B cell (primary cell): Measurements from ENCODE around the gene TRMT10B. TPM values are rescaled to one million over a fixed set of nuclear protein-coding genes. Genes with fewer than 3 reads are reported as not detected.

Experiments
- ATAC-seq: fragments of 200-7000 bp; cut with Tn5 transposase; one replicate; pipeline ENCODE4 v1.10.0; 2021; ENCODE audit warnings: low read depth, mild to moderate bottlenecking, moderate number of reproducible peaks, moderate library complexity
- CTCF ChIA-PET: fragments of 350-600 bp; sonication (Branson Sonifier 250); formaldehyde crosslinking; loops from one replicate; lab custom pipeline; 2021; ENCODE audit warnings: antibody characterized with exemption, inconsistent platforms; lab: Charles Lee
- POLR2A ChIA-PET: fragments of 350-600 bp; sonication (Branson Sonifier 250); formaldehyde crosslinking; loops from one replicate; lab custom pipeline; 2021; ENCODE audit warnings: antibody characterized with exemption; lab: Charles Lee
- DNase-seq: peaks from one replicate; pipeline ENCODE4 v3.0.0; 2013
- H2AFZ ChIP-seq: 2 replicates; pipeline ENCODE4 v1.6.1; 2012; ENCODE audit warnings: mild to moderate bottlenecking, low read depth, low read length; ENCODE audit not compliant: insufficient read depth, poor library complexity, severe bottlenecking
- H3K27ac ChIP-seq, 2 donors: 1 replicate in 1 of 2; 2 replicates in 1 of 2; pipeline ENCODE4 v1.5.1; 2012 to 2013; ENCODE audit warnings: low read length in 2 of 2, mild to moderate bottlenecking in 2 of 2, moderate library complexity in 1 of 2
- H3K27me3 ChIP-seq, 4 experiments: fragments of 200-600 bp in 1 of 4; sonication (generic) in 1 of 4; replicated peaks in 1 of 4; 1 replicate in 2 of 4; 2 replicates in 2 of 4; pipeline versions ENCODE4 v1.6.1 to v1.7.0; 2013 to 2016; ENCODE audit warnings: low read length in 3 of 4, mild to moderate bottlenecking in 2 of 4, mixed read lengths in 1 of 4, moderate library complexity in 1 of 4; ENCODE audit not compliant: insufficient read depth in 4 of 4, control insufficient read depth in 3 of 4; ENCODE audit errors: control extremely low read depth in 1 of 4
- H3K36me3 ChIP-seq, 2 experiments: replicated peaks in 1 of 2; 1 replicate in 1 of 2; 2 replicates in 1 of 2; pipeline versions ENCODE4 v1.6.1 to v1.7.1; 2013; ENCODE audit warnings: low read length in 1 of 2; ENCODE audit not compliant: insufficient read depth in 2 of 2, control insufficient read depth in 1 of 2; ENCODE audit errors: control extremely low read depth in 1 of 2, extremely low read depth in 1 of 2
- H3K4me1 ChIP-seq, 2 donors: fragments of 200-600 bp in 1 of 2; sonication (generic) in 1 of 2; 1 replicate in 1 of 2; 2 replicates in 1 of 2; pipeline versions ENCODE4 v1.5.1 to v1.6.1; 2013 to 2017; ENCODE audit warnings: low read length in 2 of 2; ENCODE audit not compliant: control insufficient read depth in 2 of 2, insufficient read depth in 2 of 2
- H3K4me2 ChIP-seq: replicated peaks from 2 replicates; pipeline ENCODE3; 2012; ENCODE audit warnings: mild to moderate bottlenecking, low read depth, low read length; ENCODE audit not compliant: poor library complexity, severe bottlenecking
- H3K4me3 ChIP-seq, 5 experiments: fragments of 200-600 bp in 1 of 5; sonication (generic) in 1 of 5; 1 replicate in 3 of 5; 2 replicates in 2 of 5; pipeline versions ENCODE4 v1.5.1 to v1.7.0; 2011 to 2016; ENCODE audit warnings: low read length in 4 of 5, mild to moderate bottlenecking in 4 of 5, low read depth in 2 of 5, control low read depth in 1 of 5, moderate library complexity in 1 of 5; ENCODE audit not compliant: insufficient read depth in 1 of 5; ENCODE audit errors: control extremely low read depth in 1 of 5, extremely low read depth in 1 of 5
- H3K79me2 ChIP-seq: fragments of 200-600 bp; sonication (generic); one replicate; pipeline ENCODE4 v1.6.0; 2016; ENCODE audit warnings: low read length; ENCODE audit not compliant: control insufficient read depth, insufficient read depth
- H3K9ac ChIP-seq: fragments of 200-600 bp; sonication (generic); 2 replicates; pipeline ENCODE4 v1.6.1; 2017; ENCODE audit warnings: mild to moderate bottlenecking, low read length, moderate library complexity
- H3K9me3 ChIP-seq, 3 donors: one replicate each; pipeline versions ENCODE4 v1.6.1 to v1.7.1; 2013; ENCODE audit warnings: low read length in 2 of 3; ENCODE audit not compliant: control insufficient read depth in 2 of 3, insufficient read depth in 1 of 3; ENCODE audit errors: control extremely low read depth in 1 of 3
- H4K20me1 ChIP-seq: 2 replicates; pipeline ENCODE4 v1.6.0; 2012; ENCODE audit warnings: mild to moderate bottlenecking, low read length; ENCODE audit not compliant: insufficient read depth, control insufficient read depth, poor library complexity, severe bottlenecking
- H3K27ac Mint-ChIP-seq: one replicate; pipeline ENCODE4 v1.8.0; 2021; ENCODE audit warnings: mixed read lengths
- H3K27me3 Mint-ChIP-seq: one replicate; pipeline ENCODE4 v1.8.0; 2021; ENCODE audit warnings: mixed read lengths
- H3K4me1 Mint-ChIP-seq: one replicate; pipeline ENCODE4 v1.8.0; 2021; ENCODE audit warnings: mixed read lengths
- H3K4me3 Mint-ChIP-seq: one replicate; pipeline ENCODE4 v1.8.0; 2021; ENCODE audit warnings: mixed read lengths
- H3K9me3 Mint-ChIP-seq: one replicate; pipeline ENCODE4 v1.8.0; 2022; ENCODE audit warnings: mixed read lengths; ENCODE audit not compliant: insufficient read depth
- EZH2 ChIP-seq: IDR thresholded peaks from 2 replicates; pipeline ENCODE4 v1.6.1; 2012; ENCODE audit warnings: borderline replicate concordance, low read depth, mild to moderate bottlenecking, moderate library complexity, low read length; ENCODE audit not compliant: insufficient read depth, poor library complexity, severe bottlenecking
- WGBS: methylation state at CpG from one replicate; pipeline ENCODE4 v1.1.5; 2013; ENCODE audit warnings: missing lambda C conversion rate; ENCODE audit not compliant: insufficient coverage; 5-methylcytosine and 5-hydroxymethylcytosine counted together
- intact Hi-C: fragments of 100-400 bp; cut with micrococcal nuclease; formaldehyde crosslinking; loops from one replicate; pipeline ENCODE4 v1.10.0; 2022
- polyA plus RNA-seq: library from polyadenylated mRNA; depleted of rRNA; stranded (reverse); fragments of >200 nt; gene quantifications from 2 replicates; pipeline ENCODE4 v1.2.3, GENCODE V29; 2012
- total RNA-seq, 2 donors: library from RNA; stranded (reverse); fragments of 120-200 nt in 1 of 2; gene quantifications; 1 replicate in 1 of 2; 2 replicates in 1 of 2; pipeline versions ENCODE4 v1.2.3 to v1.2.4, GENCODE V29; 2013 to 2022
- TF ChIP-seq, protein P1 (sequence below): fragments of 200-600 bp; IDR thresholded peaks from one replicate; pipeline ENCODE4 v1.8.0; 2022; ENCODE audit warnings: antibody characterized with exemption, mild to moderate bottlenecking

Gene TRMT10B
- total and polyA plus RNA-seq, 2 donors (not counting 1 experiment from before 2014, with no cell fraction given): 18.1 to 27.8 TPM

DNA sequence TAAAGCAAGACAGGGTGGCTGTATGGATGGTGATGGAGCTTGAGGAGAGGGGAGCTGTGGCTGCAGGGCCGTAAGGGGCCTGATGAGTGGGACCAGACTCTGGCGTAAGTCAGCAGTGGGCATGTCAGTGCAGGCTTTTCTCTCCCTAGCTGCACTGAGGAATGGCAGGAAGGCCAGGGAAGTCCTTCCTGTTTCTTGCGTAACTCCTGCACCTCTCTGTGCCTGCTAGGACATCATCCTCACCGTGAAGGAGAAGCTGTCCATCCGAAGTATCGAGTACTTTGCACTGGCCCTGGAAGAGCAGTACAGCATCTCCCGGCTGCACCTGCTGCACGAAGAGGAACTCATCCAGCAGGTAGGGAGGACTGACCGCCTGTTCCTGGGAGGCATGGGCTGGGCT lies 24.1 kb upstream of the TRMT10B start:
- H2AFZ ChIP-seq: no peak overlapping the region
- H3K79me2 ChIP-seq: no peaks in the 10 kb centered on the region
- ChIA-PET POLR2A (no interaction called here), CTCF (no interaction called here)
- H3K4me3 Mint-ChIP-seq: no peak overlapping the region
- no peak for DNase-seq
- no peak for TF ChIP-seq EZH2
- TF ChIP-seq, protein P1, sequence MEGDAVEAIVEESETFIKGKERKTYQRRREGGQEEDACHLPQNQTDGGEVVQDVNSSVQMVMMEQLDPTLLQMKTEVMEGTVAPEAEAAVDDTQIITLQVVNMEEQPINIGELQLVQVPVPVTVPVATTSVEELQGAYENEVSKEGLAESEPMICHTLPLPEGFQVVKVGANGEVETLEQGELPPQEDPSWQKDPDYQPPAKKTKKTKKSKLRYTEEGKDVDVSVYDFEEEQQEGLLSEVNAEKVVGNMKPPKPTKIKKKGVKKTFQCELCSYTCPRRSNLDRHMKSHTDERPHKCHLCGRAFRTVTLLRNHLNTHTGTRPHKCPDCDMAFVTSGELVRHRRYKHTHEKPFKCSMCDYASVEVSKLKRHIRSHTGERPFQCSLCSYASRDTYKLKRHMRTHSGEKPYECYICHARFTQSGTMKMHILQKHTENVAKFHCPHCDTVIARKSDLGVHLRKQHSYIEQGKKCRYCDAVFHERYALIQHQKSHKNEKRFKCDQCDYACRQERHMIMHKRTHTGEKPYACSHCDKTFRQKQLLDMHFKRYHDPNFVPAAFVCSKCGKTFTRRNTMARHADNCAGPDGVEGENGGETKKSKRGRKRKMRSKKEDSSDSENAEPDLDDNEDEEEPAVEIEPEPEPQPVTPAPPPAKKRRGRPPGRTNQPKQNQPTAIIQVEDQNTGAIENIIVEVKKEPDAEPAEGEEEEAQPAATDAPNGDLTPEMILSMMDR: no peak
- H3K4me1 Mint-ChIP-seq: no peaks in the 10 kb centered on the region
- H3K9me3 ChIP-seq: no peaks in the 10 kb centered on the region
- WGBS: 89% methylated on average over 9 of the region's 9 CpGs
- peaks cover 0 to 5% (median 1%) of the 10 kb centered on the region in 4 experiments for H3K27me3 ChIP-seq
- H3K9ac ChIP-seq: no peak overlapping the region
- no peaks in the 10 kb centered on the region for H3K36me3 ChIP-seq
- no peak overlapping the region for H3K4me3 ChIP-seq
- peaks cover 17% of the 10 kb centered on the region for H3K27me3 Mint-ChIP-seq
- H3K27ac Mint-ChIP-seq: no peak overlapping the region
- no peak overlapping the region for H3K27ac ChIP-seq
- no peaks in the 10 kb centered on the region for H4K20me1 ChIP-seq
- ATAC-seq: no peak
- H3K9me3 Mint-ChIP-seq: no peaks in the 10 kb centered on the region
- no peaks in the 10 kb centered on the region for H3K4me1 ChIP-seq
- intact Hi-C loops: no loop called here
- H3K4me2 ChIP-seq: no peak overlapping the region

GRCh38 chr9:37730256-37730655 lies 23.3 kb upstream of the TRMT10B start:
- no peak overlapping the region for H3K4me3 Mint-ChIP-seq
- H3K4me1 Mint-ChIP-seq: no peaks in the 10 kb centered on the region
- H3K9me3 ChIP-seq: no peaks in the 10 kb centered on the region
- no peak for TF ChIP-seq EZH2
- TF ChIP-seq, protein P1: no peak
- H3K27ac ChIP-seq: no peak overlapping the region
- DNase-seq: no peak
- H3K27me3 ChIP-seq: peaks cover 0 to 5% (median 1%) of the 10 kb centered on the region in 4 experiments
- H3K36me3 ChIP-seq: no peaks in the 10 kb centered on the region
- ChIA-PET POLR2A (no interaction called here), CTCF (no interaction called here)
- no peaks in the 10 kb centered on the region for H4K20me1 ChIP-seq
- no peak for ATAC-seq
- H2AFZ ChIP-seq: no peak overlapping the region
- H3K4me2 ChIP-seq: no peak overlapping the region
- no peaks in the 10 kb centered on the region for H3K9me3 Mint-ChIP-seq
- no peak overlapping the region for H3K9ac ChIP-seq
- H3K4me1 ChIP-seq: no peaks in the 10 kb centered on the region
- no peak overlapping the region for H3K4me3 ChIP-seq
- H3K27ac Mint-ChIP-seq: no peak overlapping the region
- intact Hi-C loops: no loop called here
- WGBS: no CpG with 5 or more reads among the region's 3 CpGs
- H3K79me2 ChIP-seq: no peaks in the 10 kb centered on the region
- peaks cover 20% of the 10 kb centered on the region for H3K27me3 Mint-ChIP-seq
